Measurements from ENCODE around the gene NID1. TPM values are rescaled to one million over a fixed set of nuclear protein-coding genes. Genes with fewer than 3 reads are reported as not detected.
A peak's percentile ranks its signal among the peaks of the same experiment; 100 is the strongest.

NID1 gene
- total RNA-seq, 6 donors from 2014 or later, result 26.8 to 81.1 (median 46.1) TPM

- no peak for ATAC-seq (ENCODE audit: low FRiP score in 2 of 2)
- no peak overlapping the region for H3K27ac ChIP-seq
- 81 to 82% methylated on average over 23 of the region's 23 CpGs for WGBS, 2 donors
- peak in 1 of 2 donors; percentile 46 for DNase-seq
- H3K36me3 ChIP-seq, result no peaks in the 10 kb centered on the region
- no peak overlapping the region for H3K4me3 ChIP-seq
- no peaks in the 10 kb centered on the region for H3K9me3 ChIP-seq
- no peaks in the 10 kb centered on the region for H3K27me3 ChIP-seq
- TF ChIP-seq EP300 (IDR thresholded peaks at IDR 0.05) (no peak), POLR2A (IDR thresholded peaks at IDR 0.05) (no peak), POLR2AphosphoS5 (IDR thresholded peaks at IDR 0.05) (no peak), CTCF (IDR thresholded peaks at IDR 0.05) (no peak)
- H3K4me1 ChIP-seq, result peaks cover 45 to 56% (median 49%) of the 10 kb centered on the region in 4 donors
Observed at GRCh38 chr1:235935235-235936225, 129.4 kb downstream of the NID1 start.

GRCh38 chr1:235933766-235934116 lies 131.1 kb downstream of the NID1 start:
- Histone ChIP-seq H3K36me3 (no peaks in the 10 kb centered on the region), H3K4me3 (no peak overlapping the region), H3K27me3 (no peaks in the 10 kb centered on the region), H3K4me1 (peaks cover 33 to 48% (median 39%) of the 10 kb centered on the region in 4 donors), H3K9me3 (no peaks in the 10 kb centered on the region), H3K27ac (peak overlapping the region in 1 of 4 donors; percentile 66)
- no peak for TF ChIP-seq POLR2AphosphoS5 (IDR thresholded peaks at IDR 0.05)
- no peak for TF ChIP-seq POLR2A (IDR thresholded peaks at IDR 0.05)
- no peak for TF ChIP-seq EP300 (IDR thresholded peaks at IDR 0.05)
- TF ChIP-seq CTCF (IDR thresholded peaks at IDR 0.05), result no peak
- no peak for DNase-seq
- WGBS, 2 donors, result 40 to 56% methylated on average over 4 of the region's 4 CpGs
- no peak for ATAC-seq (ENCODE audit: low FRiP score in 2 of 2)

- H3K36me3 ChIP-seq, result no peaks in the 10 kb centered on the region
- 73 to 77% methylated on average over 8 of the region's 8 CpGs for WGBS, 2 donors
- H3K4me3 ChIP-seq, result no peak overlapping the region
- no peak for TF ChIP-seq POLR2A (IDR thresholded peaks at IDR 0.05)
- peak in 1 of 6 experiments; percentile 25 for TF ChIP-seq CTCF (IDR thresholded peaks at IDR 0.05)
- H3K9me3 ChIP-seq, result no peaks in the 10 kb centered on the region
- DNase-seq (peak; percentile 46 to 49), ATAC-seq (ENCODE audit: low FRiP score in 2 of 2) (peak in 1 of 2 donors; percentile 68)
- no peaks in the 10 kb centered on the region for H3K27me3 ChIP-seq
- H3K27ac ChIP-seq, result peak overlapping the region in 3 of 4 donors; percentile 24 to 66 (median 55)
- peaks cover 29 to 43% (median 35%) of the 10 kb centered on the region in 4 donors for H3K4me1 ChIP-seq
Observed at GRCh38 chr1:235933017-235933765, 131.7 kb downstream of the NID1 start.

- WGBS, 2 donors, result 33 to 49% methylated on average over 8 of the region's 8 CpGs
Observed at GRCh38 chr1:235932090-235932510, 132.8 kb downstream of the NID1 start.

More at GRCh38 chr1:235932090-235932510, 132.8 kb downstream of the NID1 start:
- no peaks in the 10 kb centered on the region for H3K27me3 ChIP-seq
- H3K36me3 ChIP-seq, result no peaks in the 10 kb centered on the region
- H3K27ac ChIP-seq, result peak overlapping the region in 2 of 4 donors; percentile 61 to 66
- DNase-seq (peak in 1 of 2 donors; percentile 74), ATAC-seq (ENCODE audit: low FRiP score in 2 of 2) (peak; percentile 41 to 81)
- no peak overlapping the region for H3K4me3 ChIP-seq
- H3K9me3 ChIP-seq, result no peaks in the 10 kb centered on the region
- H3K4me1 ChIP-seq, result peaks cover 19 to 38% (median 29%) of the 10 kb centered on the region in 4 donors
- TF ChIP-seq POLR2AphosphoS5 (IDR thresholded peaks at IDR 0.05) (peak; percentile 53 to 59), EP300 (IDR thresholded peaks at IDR 0.05) (peak in 1 of 4 donors; percentile 69), POLR2A (IDR thresholded peaks at IDR 0.05) (no peak)

Data from upper lobe of left lung (tissue), 6 donors.